ENCODE data around the gene PNKD. TPM values are rescaled to one million over a fixed set of nuclear protein-coding genes. Genes with fewer than 3 reads are reported as not detected.

PNKD gene, protein sequence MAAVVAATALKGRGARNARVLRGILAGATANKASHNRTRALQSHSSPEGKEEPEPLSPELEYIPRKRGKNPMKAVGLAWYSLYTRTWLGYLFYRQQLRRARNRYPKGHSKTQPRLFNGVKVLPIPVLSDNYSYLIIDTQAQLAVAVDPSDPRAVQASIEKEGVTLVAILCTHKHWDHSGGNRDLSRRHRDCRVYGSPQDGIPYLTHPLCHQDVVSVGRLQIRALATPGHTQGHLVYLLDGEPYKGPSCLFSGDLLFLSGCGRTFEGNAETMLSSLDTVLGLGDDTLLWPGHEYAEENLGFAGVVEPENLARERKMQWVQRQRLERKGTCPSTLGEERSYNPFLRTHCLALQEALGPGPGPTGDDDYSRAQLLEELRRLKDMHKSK
- total RNA-seq, result 100 to 1,000 TPM in 3 of 9 donors, 10 to 100 TPM in 6; 48.8 to 118 (median 80.7) TPM
- polyA plus RNA-seq, result 100 to 1,000 TPM in 2 of 3 donors, 10 to 100 TPM in 1; 56.9 to 181 (median 139) TPM
- long read RNA-seq, donor 1, transcript PNKD-205 (2 exons, 1,372 nt), result minor isoform, 8 of 101 reads
- long read RNA-seq, donor 1, transcript PNKD-201 (3 exons, 758 nt), result major isoform, 85 of 101 reads
- long read RNA-seq, donor 1, partial matches to known transcripts, result 7 of 101 reads
- long read RNA-seq, donor 1, other reads (novel, unspliced or antisense), result 0 of 101 reads
- long read RNA-seq, donor 2, transcript PNKD-205 (2 exons, 1,372 nt), result minor isoform, 7 of 135 reads
- long read RNA-seq, donor 2, transcript PNKD-201 (3 exons, 758 nt), result major isoform, 66 of 135 reads
- long read RNA-seq, donor 2, transcript PNKD-202 (9 exons, 2,991 nt), result minor isoform, 9 of 135 reads
- long read RNA-seq, donor 2, partial matches to known transcripts, result 36 of 135 reads
- long read RNA-seq, donor 2, other reads (novel, unspliced or antisense), result 17 of 135 reads
- long read RNA-seq, donor 3, transcript PNKD-202 (9 exons, 2,991 nt), result minor isoform, 5 of 76 reads
- long read RNA-seq, donor 3, transcript PNKD-201 (3 exons, 758 nt), result major isoform, 59 of 76 reads
- long read RNA-seq, donor 3, partial matches to known transcripts, result 9 of 76 reads
- long read RNA-seq, donor 3, other reads (novel, unspliced or antisense), result 0 of 76 reads
- long read RNA-seq, donor 4, transcript PNKD-201 (3 exons, 758 nt), result major isoform, 124 of 145 reads
- long read RNA-seq, donor 4, transcript PNKD-205 (2 exons, 1,372 nt), result minor isoform, 6 of 145 reads
- long read RNA-seq, donor 4, partial matches to known transcripts, result 0 of 145 reads
- long read RNA-seq, donor 4, other reads (novel, unspliced or antisense), result 12 of 145 reads
- long read RNA-seq, donor 5, transcript PNKD-201 (3 exons, 758 nt), result major isoform, 156 of 221 reads
- long read RNA-seq, donor 5, transcript PNKD-205 (2 exons, 1,372 nt), result minor isoform, 6 of 221 reads
- long read RNA-seq, donor 5, transcript PNKD-202 (9 exons, 2,991 nt), result minor isoform, 30 of 221 reads
- long read RNA-seq, donor 5, partial matches to known transcripts, result 1 of 221 reads
- long read RNA-seq, donor 5, other reads (novel, unspliced or antisense), result 28 of 221 reads
- long read RNA-seq, donor 6, transcript PNKD-201 (3 exons, 758 nt), result major isoform, 97 of 105 reads
- long read RNA-seq, donor 6, partial matches to known transcripts, result 1 of 105 reads
- long read RNA-seq, donor 6, other reads (novel, unspliced or antisense), result 4 of 105 reads
- long read RNA-seq, donor 7, transcript PNKD-202 (9 exons, 2,991 nt), result minor isoform, 5 of 72 reads
- long read RNA-seq, donor 7, transcript PNKD-205 (2 exons, 1,372 nt), result minor isoform, 6 of 72 reads
- long read RNA-seq, donor 7, transcript PNKD-201 (3 exons, 758 nt), result major isoform, 56 of 72 reads
- long read RNA-seq, donor 7, partial matches to known transcripts, result 5 of 72 reads
- long read RNA-seq, donor 7, other reads (novel, unspliced or antisense), result 0 of 72 reads
- long read RNA-seq, donor 8, transcript PNKD-202 (9 exons, 2,991 nt), result minor isoform, 15 of 171 reads
- long read RNA-seq, donor 8, transcript PNKD-205 (2 exons, 1,372 nt), result minor isoform, 8 of 171 reads
- long read RNA-seq, donor 8, transcript PNKD-201 (3 exons, 758 nt), result major isoform, 119 of 171 reads
- long read RNA-seq, donor 8, partial matches to known transcripts, result 29 of 171 reads
- long read RNA-seq, donor 8, other reads (novel, unspliced or antisense), result 0 of 171 reads
- long read RNA-seq, donor 9, transcript PNKD-201 (3 exons, 758 nt), result major isoform, 73 of 115 reads
- long read RNA-seq, donor 9, transcript PNKD-202 (9 exons, 2,991 nt), result minor isoform, 6 of 115 reads
- long read RNA-seq, donor 9, partial matches to known transcripts, result 14 of 115 reads
- long read RNA-seq, donor 9, other reads (novel, unspliced or antisense), result 18 of 115 reads
- long read RNA-seq, donor 10, transcript PNKD-201 (3 exons, 758 nt), result major isoform, 48 of 58 reads
- long read RNA-seq, donor 10, transcript PNKD-202 (9 exons, 2,991 nt), result minor isoform, 6 of 58 reads
- long read RNA-seq, donor 10, partial matches to known transcripts, result 0 of 58 reads
- long read RNA-seq, donor 10, other reads (novel, unspliced or antisense), result 0 of 58 reads

DNA sequence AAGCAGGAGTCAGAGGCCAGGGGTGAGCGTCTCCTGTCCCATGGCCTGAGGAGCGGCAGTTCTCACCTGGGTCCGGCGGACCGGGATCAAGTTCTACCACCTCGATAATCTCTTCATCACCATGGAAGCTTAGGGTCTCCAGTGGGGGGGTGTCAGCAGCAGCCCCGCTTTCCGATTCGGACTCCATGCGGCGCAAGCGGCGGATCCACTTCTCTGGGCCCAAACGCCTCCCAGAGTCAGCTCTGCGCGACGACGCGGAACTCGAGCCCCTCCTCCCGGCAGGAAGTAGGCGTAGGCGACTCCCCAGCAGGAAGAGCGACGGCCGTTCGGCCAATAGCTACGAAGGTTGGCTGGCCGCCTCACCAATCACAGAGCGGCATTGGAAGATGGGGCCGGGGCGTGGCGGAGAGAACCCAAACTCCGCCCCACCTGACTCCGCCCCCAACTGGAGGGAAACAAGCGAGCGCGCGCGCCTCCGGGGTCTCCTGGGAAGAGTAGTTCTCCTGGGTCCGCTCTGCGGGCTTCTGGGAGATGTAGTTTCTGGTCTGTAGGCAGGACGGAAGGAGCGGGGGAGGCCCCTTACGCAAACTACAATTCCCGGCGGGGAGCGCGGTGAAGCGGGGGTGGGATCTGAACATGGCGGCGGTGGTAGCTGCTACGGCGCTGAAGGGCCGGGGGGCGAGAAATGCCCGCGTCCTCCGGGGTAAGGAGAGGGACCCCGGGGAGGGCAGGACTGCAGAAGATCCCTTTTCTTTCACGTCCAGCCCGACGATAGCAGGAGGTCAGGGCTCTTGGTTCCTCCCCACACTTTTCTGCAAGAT, at the start of gene PNKD, which contains the start of gene AAMP:
TSS of gene PNKD (plus strand) at position 620 of the 821 bp plus-strand sequence. CDS start at position 637, 17 bp downstream.
TSS of gene AAMP (minus strand) at position 238 of the 821 bp plus-strand sequence. CDS start at position 187, 51 bp downstream.
- H3K36me3 ChIP-seq (replicated peaks in 1 of 2), result peaks cover 0 to 46% of the 10 kb centered on the region in 2 donors
- 0 to 1% (median 0%) methylated on average over 13 to 64 of the region's 64 CpGs for WGBS, 4 donors
- peaks cover 12 to 31% of the 10 kb centered on the region in 2 donors for H3K4me1 ChIP-seq (replicated peaks in 1 of 2)
- intact Hi-C loops (cut with DNase I), result no loop called here
- H3K27me3 ChIP-seq, result no peaks in the 10 kb centered on the region
- H3K4me3 ChIP-seq, result peak within 1 kb of the TSS; percentile 37 to 95 (median 90)
- H3K9me3 ChIP-seq (replicated peaks in 1 of 3), result no peaks in the 10 kb centered on the region
- peak within 1 kb of the TSS in 4 of 5 donors; percentile 14 to 87 (median 52) for H3K27ac ChIP-seq
- TF ChIP-seq, protein P1, sequence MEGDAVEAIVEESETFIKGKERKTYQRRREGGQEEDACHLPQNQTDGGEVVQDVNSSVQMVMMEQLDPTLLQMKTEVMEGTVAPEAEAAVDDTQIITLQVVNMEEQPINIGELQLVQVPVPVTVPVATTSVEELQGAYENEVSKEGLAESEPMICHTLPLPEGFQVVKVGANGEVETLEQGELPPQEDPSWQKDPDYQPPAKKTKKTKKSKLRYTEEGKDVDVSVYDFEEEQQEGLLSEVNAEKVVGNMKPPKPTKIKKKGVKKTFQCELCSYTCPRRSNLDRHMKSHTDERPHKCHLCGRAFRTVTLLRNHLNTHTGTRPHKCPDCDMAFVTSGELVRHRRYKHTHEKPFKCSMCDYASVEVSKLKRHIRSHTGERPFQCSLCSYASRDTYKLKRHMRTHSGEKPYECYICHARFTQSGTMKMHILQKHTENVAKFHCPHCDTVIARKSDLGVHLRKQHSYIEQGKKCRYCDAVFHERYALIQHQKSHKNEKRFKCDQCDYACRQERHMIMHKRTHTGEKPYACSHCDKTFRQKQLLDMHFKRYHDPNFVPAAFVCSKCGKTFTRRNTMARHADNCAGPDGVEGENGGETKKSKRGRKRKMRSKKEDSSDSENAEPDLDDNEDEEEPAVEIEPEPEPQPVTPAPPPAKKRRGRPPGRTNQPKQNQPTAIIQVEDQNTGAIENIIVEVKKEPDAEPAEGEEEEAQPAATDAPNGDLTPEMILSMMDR (IDR thresholded peaks at IDR 0.05), result peak in 2 of 6 experiments; percentile 5
- peak; percentile 44 to 71 for TF ChIP-seq POLR2A (IDR thresholded peaks at IDR 0.05)
- peak; percentile 100 for DNase-seq

GRCh38 chr2:218221000-218221399, 49.3 kb upstream of the PNKD start:
- H3K4me3 ChIP-seq, result no peak overlapping the region
- H3K36me3 ChIP-seq (replicated peaks in 1 of 2), result peaks cover 0 to 5% of the 10 kb centered on the region in 2 donors
- no peaks in the 10 kb centered on the region for H3K9me3 ChIP-seq (replicated peaks in 1 of 3)
- WGBS, 4 donors, result 66 to 75% (median 72%) methylated on average over 5 of the region's 5 CpGs
- peaks cover 21 to 66% of the 10 kb centered on the region in 2 donors for H3K4me1 ChIP-seq (replicated peaks in 1 of 2)
- no peak for DNase-seq
- no peak overlapping the region for H3K27ac ChIP-seq
- intact Hi-C loops (cut with DNase I), result no loop called here
- H3K27me3 ChIP-seq, result no peaks in the 10 kb centered on the region
- TF ChIP-seq, protein P1 (IDR thresholded peaks at IDR 0.05), result no peak
- TF ChIP-seq POLR2A (IDR thresholded peaks at IDR 0.05), result no peak

All from adrenal gland (tissue), 19 donors.